HK-2 (cell line): ENCODE measurements around the gene BTBD2.

Experiments used
- DNase-seq: peaks from one replicate; pipeline ENCODE4 v3.0.0-alpha.2; 2018; ENCODE audit not compliant: unreplicated experiment

BTBD2 gene

GRCh38 chr19:2015608-2015950, at the start of gene BTBD2:
Gene BTBD2, minus strand, starts transcription at chr19:2015714. Its CDS starts 11 bp downstream, at chr19:2015703.
- peak; percentile 35 for DNase-seq

GRCh38 chr19:2064788-2065524, 49.4 kb upstream of the BTBD2 start:
- DNase-seq = no peak

- no peak for DNase-seq
Observed at GRCh38 chr19:2064395-2064787, 48.9 kb upstream of the BTBD2 start.

- DNase-seq = no peak
Observed at GRCh38 chr19:2063824-2064223, 48.3 kb upstream of the BTBD2 start.

GRCh38 chr19:2062770-2063169, 47.3 kb upstream of the BTBD2 start:
- DNase-seq = no peak

GRCh38 chr19:2062389-2062729, 46.8 kb upstream of the BTBD2 start:
- no peak for DNase-seq

GRCh38 chr19:2061495-2062388, 46.2 kb upstream of the BTBD2 start:
- DNase-seq = peak; percentile 98

- DNase-seq = peak; percentile 84
Observed at GRCh38 chr19:2060884-2061494, 45.5 kb upstream of the BTBD2 start.

- peak; percentile 91 for DNase-seq
Observed at GRCh38 chr19:2059422-2060201, 44.1 kb upstream of the BTBD2 start.

GRCh38 chr19:2058570-2059421, 43.3 kb upstream of the BTBD2 start:
- DNase-seq = no peak

- DNase-seq = no peak
Observed at GRCh38 chr19:2057484-2058469, 42.3 kb upstream of the BTBD2 start.

- no peak for DNase-seq
Observed at GRCh38 chr19:2056837-2057192, 41.3 kb upstream of the BTBD2 start.

- DNase-seq = peak; percentile 59
Observed at GRCh38 chr19:2055931-2056836, 40.7 kb upstream of the BTBD2 start.

- no peak for DNase-seq
Observed at GRCh38 chr19:2054763-2055162, 39.2 kb upstream of the BTBD2 start.

- no peak for DNase-seq
Observed at GRCh38 chr19:2053601-2054389, 38.3 kb upstream of the BTBD2 start.

GRCh38 chr19:2051773-2052704, 36.5 kb upstream of the BTBD2 start:
- DNase-seq = no peak
